Common myeloid progenitor, CD34-positive (primary cell): ENCODE measurements around the gene SMAD7.

ENCODE experiments used
- CTCF ChIA-PET: fragments of 350-600 bp; sonication (Branson Sonifier 250); formaldehyde crosslinking; loops from one replicate; lab custom pipeline; 2021; ENCODE audit warnings: antibody characterized with exemption; lab: Charles Lee
- POLR2A ChIA-PET: fragments of 350-600 bp; sonication (Branson Sonifier 250); formaldehyde crosslinking; loops from one replicate; lab custom pipeline; 2021; ENCODE audit warnings: antibody characterized with exemption; lab: Charles Lee
- DNase-seq, 3 donors: peaks; one replicate each; pipeline versions ENCODE4 v3.0.0 to v3.0.0-alpha.2; 2013
- H3K27ac ChIP-seq, 2 experiments: 1 replicate in 1 of 2; 2 replicates in 1 of 2; pipeline ENCODE4 v1.7.0; 2013; ENCODE audit warnings: inconsistent platforms in 2 of 2, low read length in 2 of 2, mild to moderate bottlenecking in 2 of 2, low read depth in 1 of 2, moderate library complexity in 1 of 2; ENCODE audit not compliant: severe bottlenecking in 2 of 2, insufficient read depth in 1 of 2, poor library complexity in 1 of 2
- H3K27me3 ChIP-seq, 5 experiments: replicated peaks in 2 of 5; 1 replicate in 3 of 5; 2 replicates in 2 of 5; pipeline versions ENCODE4 v1.6.1 to v1.7.0; 2013; ENCODE audit warnings: low read length in 4 of 5, mild to moderate bottlenecking in 2 of 5, moderate library complexity in 2 of 5, inconsistent platforms in 1 of 5; ENCODE audit not compliant: insufficient read depth in 5 of 5, control insufficient read depth in 4 of 5
- H3K36me3 ChIP-seq, 4 experiments: 1 replicate in 2 of 4; 2 replicates in 2 of 4; pipeline versions ENCODE4 v1.6.1 to v1.7.0; 2013; ENCODE audit warnings: low read length in 3 of 4, control low read depth in 1 of 4, mild to moderate bottlenecking in 1 of 4; ENCODE audit not compliant: control insufficient read depth in 4 of 4, insufficient read depth in 4 of 4
- H3K4me1 ChIP-seq, 4 experiments: 1 replicate in 3 of 4; 2 replicates in 1 of 4; pipeline versions ENCODE4 v1.6.1 to v1.7.1; 2013; ENCODE audit warnings: low read length in 3 of 4, mild to moderate bottlenecking in 3 of 4, control low read depth in 1 of 4, inconsistent platforms in 1 of 4, moderate library complexity in 1 of 4; ENCODE audit not compliant: control insufficient read depth in 4 of 4, insufficient read depth in 4 of 4; ENCODE audit errors: control extremely low read depth in 1 of 4
- H3K4me3 ChIP-seq, 7 experiments: 1 replicate in 4 of 7; 2 replicates in 3 of 7; pipeline versions ENCODE4 v1.5.1 to v1.7.0; 2013; ENCODE audit warnings: mild to moderate bottlenecking in 7 of 7, low read length in 6 of 7, moderate library complexity in 6 of 7, inconsistent platforms in 2 of 7, low read depth in 2 of 7, control low read depth in 1 of 7; ENCODE audit not compliant: insufficient read depth in 4 of 7, control insufficient read depth in 1 of 7; ENCODE audit errors: extremely low read depth in 1 of 7
- H3K9me3 ChIP-seq, 5 experiments: 1 replicate in 4 of 5; 2 replicates in 1 of 5; pipeline versions ENCODE4 v1.6.1 to v1.7.1; 2013; ENCODE audit warnings: low read length in 4 of 5, mild to moderate bottlenecking in 2 of 5, inconsistent platforms in 1 of 5, low read depth in 1 of 5, moderate library complexity in 1 of 5; ENCODE audit not compliant: control insufficient read depth in 4 of 5, insufficient read depth in 2 of 5; ENCODE audit errors: control extremely low read depth in 1 of 5
- WGBS: methylation state at CpG from one replicate; pipeline ENCODE4 v1.1.5; 2013; ENCODE audit not compliant: insufficient coverage; 5-methylcytosine and 5-hydroxymethylcytosine counted together

Gene SMAD7

DNA sequence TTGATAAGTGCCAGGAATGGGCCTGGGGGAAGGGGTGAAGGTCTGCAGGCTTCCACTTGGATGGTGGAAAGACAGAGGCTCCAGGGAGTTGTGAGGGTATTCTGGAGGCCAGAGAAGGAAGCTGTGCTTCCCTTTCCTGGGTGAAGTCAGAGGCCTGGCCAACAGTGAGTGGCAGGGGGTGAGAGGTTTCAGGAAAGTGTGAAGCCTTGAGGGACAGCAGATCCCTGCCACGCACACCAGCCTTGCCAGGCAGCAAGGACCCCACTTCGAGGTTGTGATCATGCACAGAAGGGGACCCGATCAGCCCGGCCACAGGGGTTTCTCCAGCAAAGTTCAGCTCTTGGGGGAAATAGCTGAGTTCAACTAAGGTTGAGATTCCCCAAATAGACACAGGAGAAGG is 66.5 kb downstream of the SMAD7 start:
- ChIA-PET POLR2A (no interaction called here), CTCF (interaction anchor here (1.4 kb wide), 1 partner anchor 16 kb away, joined by 3 read pairs; no protein-coding TSS in a partner anchor)
- Histone ChIP-seq H3K27ac (no peak overlapping the region), H3K36me3 (no peaks in the 10 kb centered on the region), H3K4me3 (no peak overlapping the region), H3K9me3 (no peaks in the 10 kb centered on the region), H3K4me1 (peaks cover 0 to 10% (median 0%) of the 10 kb centered on the region in 4 experiments), H3K27me3 (no peaks in the 10 kb centered on the region)
- DNase-seq = no peak
- WGBS = 100% methylated on average over 4 of the region's 4 CpGs

- no peaks in the 10 kb centered on the region for H3K36me3 ChIP-seq
- H3K27ac ChIP-seq = no peak overlapping the region
- 100% methylated on average over 4 of the region's 4 CpGs for WGBS
- CTCF ChIA-PET = no interaction called here
- peaks cover 0 to 4% (median 0%) of the 10 kb centered on the region in 5 experiments for H3K27me3 ChIP-seq
- H3K4me3 ChIP-seq = no peak overlapping the region
- no peak for DNase-seq
- H3K4me1 ChIP-seq = peaks cover 0 to 10% (median 0%) of the 10 kb centered on the region in 4 experiments
- no peaks in the 10 kb centered on the region for H3K9me3 ChIP-seq
- POLR2A ChIA-PET = no interaction called here
These were observed 68.4 kb downstream of the SMAD7 start for GRCh38 chr18:48882379-48882778.

GRCh38 chr18:48880931-48881330 is 69.8 kb downstream of the SMAD7 start:
- WGBS = no CpG with 5 or more reads among the region's 1 CpG

GRCh38 chr18:48879008-48879431 is 71.7 kb downstream of the SMAD7 start:
- H3K27me3 ChIP-seq = peaks cover 0 to 4% (median 0%) of the 10 kb centered on the region in 5 experiments
- no peak for DNase-seq
- 88% methylated on average over 13 of the region's 15 CpGs for WGBS
- no peak overlapping the region for H3K27ac ChIP-seq
- H3K9me3 ChIP-seq = no peaks in the 10 kb centered on the region
- no peaks in the 10 kb centered on the region for H3K36me3 ChIP-seq
- H3K4me3 ChIP-seq = no peak overlapping the region
- ChIA-PET CTCF (no interaction called here), POLR2A (no interaction called here)
- H3K4me1 ChIP-seq = peaks cover 0 to 4% (median 0%) of the 10 kb centered on the region in 4 experiments

More at GRCh38 chr18:48880931-48881330, 69.8 kb downstream of the SMAD7 start:
- Histone ChIP-seq H3K4me1 (peaks cover 0 to 10% (median 0%) of the 10 kb centered on the region in 4 experiments), H3K27me3 (peaks cover 0 to 4% (median 0%) of the 10 kb centered on the region in 5 experiments), H3K27ac (no peak overlapping the region), H3K36me3 (no peaks in the 10 kb centered on the region), H3K9me3 (no peaks in the 10 kb centered on the region), H3K4me3 (no peak overlapping the region)
- CTCF ChIA-PET = interaction anchor here (0.6 to 1.4 kb wide), 5 partner anchors 12 to 71 kb away, joined by 3 read pairs; no protein-coding TSS in a partner anchor
- DNase-seq = no peak
- POLR2A ChIA-PET = interaction anchor here (0.6 to 0.7 kb wide), 2 partner anchors 11 to 48 kb away, joined by 3 read pairs; no protein-coding TSS in a partner anchor

DNA sequence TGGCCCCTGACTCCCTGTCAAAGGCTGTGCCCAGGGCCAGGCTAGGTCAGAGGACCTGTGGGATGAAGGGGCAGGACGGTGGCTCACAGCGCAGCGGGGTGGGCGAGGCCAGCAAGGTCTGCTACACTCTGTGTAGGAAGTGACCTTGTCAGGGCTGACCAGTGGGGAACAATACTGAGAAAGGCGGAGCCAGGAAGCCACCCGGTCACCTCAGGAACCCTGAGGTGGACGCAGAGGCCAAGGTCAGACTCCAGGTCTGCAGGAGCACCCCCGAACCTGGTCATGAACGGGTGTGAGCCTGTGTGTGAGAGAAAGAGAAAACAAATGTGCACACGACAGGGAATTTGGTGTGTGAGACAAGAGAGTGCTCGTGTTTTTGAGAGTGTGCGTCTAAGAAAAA is 72.3 kb downstream of the SMAD7 start:
- H3K9me3 ChIP-seq = no peaks in the 10 kb centered on the region
- H3K27ac ChIP-seq = no peak overlapping the region
- no peaks in the 10 kb centered on the region for H3K36me3 ChIP-seq
- POLR2A ChIA-PET = no interaction called here
- CTCF ChIA-PET = no interaction called here
- peaks cover 0 to 4% (median 0%) of the 10 kb centered on the region in 5 experiments for H3K27me3 ChIP-seq
- no peak overlapping the region for H3K4me3 ChIP-seq
- no peak for DNase-seq
- peaks cover 0 to 4% (median 0%) of the 10 kb centered on the region in 4 experiments for H3K4me1 ChIP-seq
- 93% methylated on average over 11 of the region's 12 CpGs for WGBS

- ChIA-PET CTCF (interaction anchor here (1.0 to 2.1 kb wide), 4 partner anchors 18 to 100 kb away, joined by 3 to 6 read pairs (median 3); no protein-coding TSS in a partner anchor), POLR2A (no interaction called here)
These were observed 72.8 kb downstream of the SMAD7 start for GRCh38 chr18:48877941-48878340.

DNA sequence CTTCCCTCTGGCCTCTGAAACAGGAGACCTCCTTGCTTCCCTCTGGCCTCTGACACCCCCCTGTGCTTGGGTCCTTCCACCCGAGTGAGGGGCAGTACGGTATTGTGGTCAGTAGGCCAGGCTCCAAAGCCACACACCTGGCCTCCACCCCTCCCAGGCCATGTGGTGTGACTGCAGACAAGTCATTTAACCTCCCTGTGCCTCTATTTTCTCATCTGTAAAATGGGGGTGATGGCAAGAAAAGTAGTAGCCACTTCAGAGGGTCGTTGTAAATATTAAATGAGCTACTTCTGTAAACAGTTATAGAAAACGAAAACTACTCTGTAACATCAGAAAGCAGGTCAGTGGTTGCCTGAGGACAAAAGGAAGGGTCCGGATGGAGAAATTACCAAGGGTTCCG is 74.2 kb downstream of the SMAD7 start:
- ChIA-PET CTCF (interaction anchor here (1.3 to 2.1 kb wide), 2 partner anchors 16 to 99 kb away, joined by 3 to 6 read pairs; no protein-coding TSS in a partner anchor), POLR2A (no interaction called here)
- Histone ChIP-seq H3K9me3 (no peaks in the 10 kb centered on the region), H3K4me1 (peaks cover 0 to 4% (median 0%) of the 10 kb centered on the region in 4 experiments), H3K4me3 (no peak overlapping the region), H3K27me3 (peaks cover 0 to 4% (median 0%) of the 10 kb centered on the region in 5 experiments), H3K27ac (no peak overlapping the region), H3K36me3 (no peaks in the 10 kb centered on the region)
- no peak for DNase-seq
- 93% methylated on average over 2 of the region's 6 CpGs for WGBS

More at GRCh38 chr18:48877941-48878340, 72.8 kb downstream of the SMAD7 start:
- WGBS = 100% methylated on average over 2 of the region's 3 CpGs
- Histone ChIP-seq H3K4me1 (peaks cover 0 to 4% (median 0%) of the 10 kb centered on the region in 4 experiments), H3K4me3 (no peak overlapping the region), H3K27me3 (peaks cover 0 to 4% (median 0%) of the 10 kb centered on the region in 5 experiments), H3K9me3 (no peaks in the 10 kb centered on the region), H3K36me3 (no peaks in the 10 kb centered on the region), H3K27ac (no peak overlapping the region)
- no peak for DNase-seq
